GM12865 (cell line): Measurements from ENCODE around the gene CBL.

ENCODE experiments used
- DNase-seq: peaks from one replicate; pipeline ENCODE4 v3.0.0; 2010; ENCODE audit warnings: low read depth
- H3K4me3 ChIP-seq: 2 replicates; pipeline ENCODE4 v1.5.1; 2011; ENCODE audit warnings: mild to moderate bottlenecking, low read depth, low read length, control low read depth
- CTCF ChIP-seq: IDR thresholded peaks from 2 replicates; pipeline ENCODE4 v1.5.1; 2011; ENCODE audit warnings: low read length, control low read depth, low read depth, inconsistent platforms; ENCODE audit not compliant: insufficient read depth; ENCODE audit errors: missing control alignments

Gene CBL

GRCh38 chr11:119352857-119353260, 146.7 kb downstream of the CBL start:
- no peak for TF ChIP-seq CTCF
- H3K4me3 ChIP-seq: no peak overlapping the region
- DNase-seq: no peak

GRCh38 chr11:119355091-119355843, 149.1 kb downstream of the CBL start:
- no peak overlapping the region for H3K4me3 ChIP-seq
- no peak for DNase-seq
- no peak for TF ChIP-seq CTCF

GRCh38 chr11:119356349-119357031, 150.4 kb downstream of the CBL start:
- peak overlapping the region; percentile 45 for H3K4me3 ChIP-seq
- DNase-seq: peak; percentile 70
- TF ChIP-seq CTCF: peak; percentile 96

DNA sequence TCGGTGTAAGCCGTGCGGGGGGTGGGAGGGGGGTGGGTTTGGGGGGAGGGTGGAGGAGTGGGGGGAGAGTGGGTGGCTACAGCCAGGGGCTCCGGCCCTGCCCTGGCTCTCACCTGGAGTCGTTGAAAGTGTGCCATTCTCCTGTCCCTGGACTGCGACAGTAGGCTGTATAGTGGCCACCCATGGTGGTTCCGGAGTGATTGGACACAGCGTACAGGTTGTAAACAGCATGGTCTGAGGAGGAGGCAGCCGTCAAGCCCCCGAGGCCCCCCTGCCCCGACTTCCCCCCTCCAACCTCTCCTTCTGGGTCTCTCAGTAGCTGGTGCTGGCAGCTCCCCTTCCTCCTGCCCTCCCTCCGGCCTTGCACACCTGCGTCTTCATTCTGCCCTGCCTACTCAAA, 150.9 kb downstream of the CBL start:
- DNase-seq: no peak
- H3K4me3 ChIP-seq: no peak overlapping the region
- TF ChIP-seq CTCF: no peak
